ENCODE data around the gene IGFL3. TPM values are rescaled to one million over a fixed set of nuclear protein-coding genes. Genes with fewer than 3 reads are reported as not detected.

Gene IGFL3
- polyA plus RNA-seq, 3 donors, result not detected

DNA sequence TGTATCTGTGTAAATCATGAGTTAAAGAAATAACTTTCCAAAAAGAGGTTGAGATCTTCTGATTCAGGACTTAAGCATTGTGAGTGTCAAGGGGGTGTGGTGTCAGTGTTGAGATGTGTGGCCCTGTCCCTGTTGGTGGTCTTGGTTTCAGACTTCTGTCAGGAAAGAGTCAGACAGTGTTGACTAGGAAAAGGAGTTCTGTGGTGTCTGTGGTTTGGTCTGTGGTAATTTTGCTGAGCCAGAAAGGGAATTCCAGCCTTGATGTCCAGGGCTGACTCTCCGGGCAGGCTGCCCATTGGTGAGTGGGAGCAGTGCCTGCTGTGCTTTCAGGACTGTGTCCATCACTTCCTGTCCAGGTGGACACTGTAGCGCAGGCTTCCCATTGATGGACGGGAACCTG lies 43.9 kb downstream of the IGFL3 start:
- Histone ChIP-seq H3K27me3 (ENCODE audit: control insufficient read depth in 2 of 2, insufficient read depth in 2 of 2, low read length in 2 of 2) (peaks cover 40 to 65% of the 10 kb centered on the region in 2 donors), H3K9me3 (replicated peaks in 1 of 2; ENCODE audit: control insufficient read depth in 1 of 2, insufficient read depth in 1 of 2, low read length in 2 of 2) (peaks cover 11 to 35% of the 10 kb centered on the region in 2 donors), H3K4me2 (replicated peaks; ENCODE audit: extremely low read depth, low read length, poor library complexity, severe bottlenecking) (no peak overlapping the region), H3K4me3 (replicated peaks in 1 of 3; ENCODE audit: low read depth in 2 of 3, low read length in 3 of 3) (no peak overlapping the region), H3K27ac (ENCODE audit: low read depth in 1 of 2, low read length in 2 of 2) (no peak overlapping the region), H3K9ac (ENCODE audit: insufficient read depth, low read length, poor library complexity, severe bottlenecking) (no peak overlapping the region), H3K36me3 (replicated peaks in 1 of 2; ENCODE audit: control insufficient read depth in 1 of 2, insufficient read depth in 2 of 2, low read length in 2 of 2) (no peaks in the 10 kb centered on the region), H4K20me1 (ENCODE audit: insufficient read depth, low read length) (no peaks in the 10 kb centered on the region), H2AFZ (ENCODE audit: insufficient read depth, low read depth, low read length, poor library complexity, severe bottlenecking) (no peak overlapping the region), H3K4me1 (ENCODE audit: control insufficient read depth in 1 of 2, insufficient read depth in 2 of 2, low read length in 2 of 2) (peaks cover 0 to 8% of the 10 kb centered on the region in 2 donors), H3K79me2 (ENCODE audit: insufficient read depth, low read length) (no peaks in the 10 kb centered on the region)
- peaks cover 8% of the 10 kb centered on the region for H3K4me1 Mint-ChIP-seq
- peaks cover 8 to 31% (median 19%) of the 10 kb centered on the region in 7 donors for H3K9me3 Mint-ChIP-seq
- intact Hi-C loops (cut with micrococcal nuclease), result loop anchor here (2.0 to 5.0 kb wide), 3 partner anchors 108 to 187 kb away; no protein-coding TSS in a partner anchor
- peaks cover 3 to 7% of the 10 kb centered on the region in 2 donors for H3K36me3 Mint-ChIP-seq
- no peak for DNase-seq
- 55% methylated on average over 3 of the region's 3 CpGs for WGBS (ENCODE audit: insufficient coverage)
- peaks cover 50 to 65% (median 59%) of the 10 kb centered on the region in 3 donors for H3K27me3 Mint-ChIP-seq (ENCODE audit: low read depth in 3 of 3)
- TF ChIP-seq CTCF (IDR thresholded peaks at IDR 0.05), result no peak
- no peak overlapping the region for H3K27ac Mint-ChIP-seq
- H3K4me3 Mint-ChIP-seq, result peak overlapping the region in 1 of 2 donors; percentile 7

- peaks cover 11 to 29% of the 10 kb centered on the region in 2 donors for H3K9me3 ChIP-seq (replicated peaks in 1 of 2; ENCODE audit: control insufficient read depth in 1 of 2, insufficient read depth in 1 of 2, low read length in 2 of 2)
- Mint-ChIP-seq H3K4me3 (peak overlapping the region in 1 of 2 donors; percentile 57), H3K36me3 (peaks cover 3 to 7% of the 10 kb centered on the region in 2 donors), H3K27ac (no peak overlapping the region), H3K27me3 (ENCODE audit: low read depth in 3 of 3) (peaks cover 54 to 68% (median 67%) of the 10 kb centered on the region in 3 donors), H3K4me1 (peaks cover 8% of the 10 kb centered on the region), H3K9me3 (peaks cover 3 to 21% (median 12%) of the 10 kb centered on the region in 7 donors)
- peaks cover 0 to 8% of the 10 kb centered on the region in 2 donors for H3K4me1 ChIP-seq (ENCODE audit: control insufficient read depth in 1 of 2, insufficient read depth in 2 of 2, low read length in 2 of 2)
- no peak overlapping the region for H3K4me2 ChIP-seq (replicated peaks; ENCODE audit: extremely low read depth, low read length, poor library complexity, severe bottlenecking)
- TF ChIP-seq CTCF (IDR thresholded peaks at IDR 0.05), result no peak
- no peak overlapping the region for H3K9ac ChIP-seq (ENCODE audit: insufficient read depth, low read length, poor library complexity, severe bottlenecking)
- no peaks in the 10 kb centered on the region for H3K79me2 ChIP-seq (ENCODE audit: insufficient read depth, low read length)
- peaks cover 48 to 72% of the 10 kb centered on the region in 2 donors for H3K27me3 ChIP-seq (ENCODE audit: control insufficient read depth in 2 of 2, insufficient read depth in 2 of 2, low read length in 2 of 2)
- WGBS (ENCODE audit: insufficient coverage), result 83% methylated on average over 1 of the region's 7 CpGs
- no peaks in the 10 kb centered on the region for H4K20me1 ChIP-seq (ENCODE audit: insufficient read depth, low read length)
- no peak overlapping the region for H2AFZ ChIP-seq (ENCODE audit: insufficient read depth, low read depth, low read length, poor library complexity, severe bottlenecking)
- intact Hi-C loops (cut with micrococcal nuclease), result loop anchor here (5.0 to 10.0 kb wide), 2 partner anchors 52 to 105 kb away; no protein-coding TSS in a partner anchor
- H3K4me3 ChIP-seq (replicated peaks in 1 of 3; ENCODE audit: low read depth in 2 of 3, low read length in 3 of 3), result no peak overlapping the region
- H3K27ac ChIP-seq (ENCODE audit: low read depth in 1 of 2, low read length in 2 of 2), result no peak overlapping the region
- no peaks in the 10 kb centered on the region for H3K36me3 ChIP-seq (replicated peaks in 1 of 2; ENCODE audit: control insufficient read depth in 1 of 2, insufficient read depth in 2 of 2, low read length in 2 of 2)
- no peak for DNase-seq
These were observed 44.9 kb downstream of the IGFL3 start for GRCh38 chr19:46079576-46079975.
